A673 (cell line): ENCODE data around the gene ERP44.

ENCODE experiments used
- CTCF ChIP-seq: fragments of 300-800, 200-600 bp; sonication (generic); conservative IDR thresholded peaks from 2 replicates; pipeline ENCODE4 v1.5.1; 2017; ENCODE audit warnings: low read depth, mild to moderate bottlenecking, antibody characterized with exemption, low read length, moderate library complexity, mixed read lengths
- EZH2 ChIP-seq: fragments of 200-600 bp; sonication (generic); IDR thresholded peaks from 2 replicates; pipeline ENCODE4 v1.6.1; 2017; ENCODE audit warnings: borderline replicate concordance, low read depth, mild to moderate bottlenecking, mixed read lengths, antibody characterized with exemption, low read length; ENCODE audit not compliant: poor library complexity, severe bottlenecking

- TF ChIP-seq CTCF (no peak), EZH2 (no peak)
Measured at GRCh38 chr9:100084734-100085133, 14.1 kb downstream of the ERP44 start.
